Neural cell (in vitro differentiated cells): Measurements from ENCODE around the gene CREB1. TPM values are rescaled to one million over a fixed set of nuclear protein-coding genes. Genes with fewer than 3 reads are reported as not detected.

ENCODE experiments used
- H2AFZ ChIP-seq: fragments of 200-600, 300-800 bp; sonication (generic), shearing (Covaris generic); 2 replicates; pipeline ENCODE4 v1.6.0; 2014; ENCODE audit warnings: low read depth, mild to moderate bottlenecking, antibody characterized with exemption, low read length, moderate library complexity
- H3F3A ChIP-seq: fragments of 200-600 bp; shearing (Covaris generic); 2 replicates; pipeline ENCODE4 v1.6.1; 2016; ENCODE audit warnings: mild to moderate bottlenecking, moderate library complexity, mixed read lengths, antibody characterized with exemption, low read length; ENCODE audit not compliant: insufficient read depth, poor library complexity, severe bottlenecking
- H3K27ac ChIP-seq: fragments of 200-600, 300-800 bp; sonication (generic), shearing (Covaris generic); 2 replicates; pipeline ENCODE4 v1.5.1; 2014; ENCODE audit warnings: mild to moderate bottlenecking, low read length, moderate library complexity
- H3K27me3 ChIP-seq: fragments of 300-800, 200-600 bp; sonication (generic), shearing (Covaris generic); 2 replicates; pipeline ENCODE4 v1.6.0; 2014; ENCODE audit warnings: mild to moderate bottlenecking, low read depth, low read length, moderate library complexity; ENCODE audit not compliant: insufficient read depth
- H3K36me3 ChIP-seq: fragments of 300-800, 200-600 bp; sonication (generic), shearing (Covaris generic); 2 replicates; pipeline ENCODE4 v1.5.1; 2014; ENCODE audit warnings: mild to moderate bottlenecking, antibody characterized with exemption, low read length, moderate library complexity; ENCODE audit not compliant: insufficient read depth
- H3K4me2 ChIP-seq: fragments of 300-800, 200-600 bp; sonication (generic), shearing (Covaris generic); 2 replicates; pipeline ENCODE4 v1.6.0; 2014; ENCODE audit warnings: mild to moderate bottlenecking, low read length
- H3K4me3 ChIP-seq: fragments of 300-800, 200-600 bp; sonication (generic), shearing (Covaris generic); 2 replicates; pipeline ENCODE4 v1.5.1; 2014; ENCODE audit warnings: mild to moderate bottlenecking, low read length, moderate library complexity
- H3K79me2 ChIP-seq: fragments of 200-600 bp; shearing (Covaris generic); replicated peaks from 2 replicates; pipeline ENCODE4 v1.6.0; 2014; ENCODE audit warnings: mild to moderate bottlenecking, low read length, moderate library complexity; ENCODE audit not compliant: insufficient read depth
- H3K9ac ChIP-seq: fragments of 300-800, 200-600 bp; sonication (generic), shearing (Covaris generic); 2 replicates; pipeline ENCODE4 v1.6.1; 2016; ENCODE audit warnings: mild to moderate bottlenecking, low read length, mixed read lengths
- H3K9me2 ChIP-seq: fragments of 200-600 bp; shearing (Covaris generic); 2 replicates; pipeline ENCODE4 v1.6.1; 2016; ENCODE audit warnings: mild to moderate bottlenecking, low read length, mixed read lengths; ENCODE audit not compliant: insufficient read depth
- H3K9me3 ChIP-seq: fragments of 200-600, 300-800 bp; sonication (generic), shearing (Covaris generic); 2 replicates; pipeline ENCODE4 v1.6.1; 2016; ENCODE audit warnings: mild to moderate bottlenecking, mixed run types, low read length, moderate library complexity, mixed read lengths
- H4K20me1 ChIP-seq: fragments of 200-600 bp; shearing (Covaris generic); 2 replicates; pipeline ENCODE4 v1.6.1; 2016; ENCODE audit warnings: mild to moderate bottlenecking, mixed run types; ENCODE audit not compliant: insufficient read depth
- EP300 ChIP-seq: fragments of 450-650 bp; conservative IDR thresholded peaks from 2 replicates; pipeline ENCODE4 v1.6.1; 2014; ENCODE audit warnings: antibody characterized with exemption, mild to moderate bottlenecking, moderate library complexity; ENCODE audit not compliant: poor library complexity, severe bottlenecking
- EZH2 ChIP-seq: fragments of 200-600, 300-800 bp; shearing (Covaris generic), sonication (generic); IDR thresholded peaks from 2 replicates; pipeline ENCODE4 v1.6.1; 2014; ENCODE audit warnings: antibody characterized with exemption, low read length, borderline replicate concordance, mild to moderate bottlenecking; ENCODE audit not compliant: insufficient read depth, poor library complexity, severe bottlenecking
- MXI1 ChIP-seq: fragments of 450-650 bp; conservative IDR thresholded peaks from 2 replicates; pipeline ENCODE4 v1.6.1; 2014; ENCODE audit warnings: antibody characterized with exemption, mild to moderate bottlenecking; ENCODE audit not compliant: poor library complexity, severe bottlenecking
- POLR2AphosphoS5 ChIP-seq: IDR thresholded peaks from 2 replicates; pipeline ENCODE4 v1.6.1; 2012
- RAD21 ChIP-seq: fragments of 450-650 bp; conservative IDR thresholded peaks from 2 replicates; pipeline ENCODE4 v1.6.1; 2014; ENCODE audit warnings: antibody characterized with exemption, mild to moderate bottlenecking, moderate library complexity
- SMC3 ChIP-seq: fragments of 450-650 bp; conservative IDR thresholded peaks from 2 replicates; pipeline ENCODE4 v1.6.1; 2014; ENCODE audit warnings: antibody characterized with exemption, mild to moderate bottlenecking, moderate library complexity; ENCODE audit not compliant: poor library complexity
- TAF1 ChIP-seq: IDR thresholded peaks from 2 replicates; pipeline ENCODE4 v1.6.1; 2012; ENCODE audit warnings: low read depth
- polyA plus RNA-seq: library from polyadenylated mRNA; depleted of rRNA; stranded (reverse); fragments of >200 nt; gene quantifications from 2 replicates; pipeline ENCODE4 v1.2.3, GENCODE V29; 2014
- TF ChIP-seq, protein P1 (sequence below): IDR thresholded peaks from 2 replicates; pipeline ENCODE4 v1.6.1; 2012; ENCODE audit warnings: borderline replicate concordance
- TF ChIP-seq, protein P2 (sequence below): fragments of 450-650 bp; IDR thresholded peaks from 2 replicates; pipeline ENCODE4 v1.5.1; 2014; ENCODE audit warnings: antibody characterized with exemption, mild to moderate bottlenecking, moderate library complexity; ENCODE audit not compliant: poor library complexity, severe bottlenecking

Gene CREB1
- polyA plus RNA-seq, 1 donor from 2014 or later: 38.7 TPM

DNA sequence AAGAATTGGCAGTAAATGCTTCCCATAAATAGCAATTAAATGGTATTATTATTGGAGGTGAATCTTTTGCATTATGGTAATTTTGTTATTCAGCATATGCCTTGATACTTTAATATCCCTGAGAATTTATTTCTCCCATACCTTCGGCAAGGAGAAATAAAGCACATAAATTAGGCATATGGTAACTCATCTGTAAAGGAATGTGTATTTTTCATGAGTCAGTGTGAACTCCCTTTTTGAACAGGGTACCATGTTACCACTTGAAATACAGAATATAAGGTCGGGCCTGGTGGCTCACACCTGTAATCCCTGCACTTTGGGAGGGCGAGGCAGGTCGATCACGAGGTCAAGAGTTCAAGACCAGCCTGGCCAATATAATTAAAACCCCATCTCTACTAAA lies 77.1 kb downstream of the CREB1 start:
- Histone ChIP-seq H3K27ac (no peak overlapping the region), H3K79me2 (no peaks in the 10 kb centered on the region), H3K4me3 (no peak overlapping the region), H3K9ac (no peak overlapping the region), H3K9me3 (no peaks in the 10 kb centered on the region), H4K20me1 (no peaks in the 10 kb centered on the region), H3K4me2 (no peak overlapping the region), H3K36me3 (no peaks in the 10 kb centered on the region), H3F3A (no peaks in the 10 kb centered on the region), H3K9me2 (no peaks in the 10 kb centered on the region), H3K27me3 (no peaks in the 10 kb centered on the region), H2AFZ (no peak overlapping the region)
- TF ChIP-seq EP300 (no peak), RAD21 (no peak), EZH2 (no peak)
- TF ChIP-seq, protein P1, sequence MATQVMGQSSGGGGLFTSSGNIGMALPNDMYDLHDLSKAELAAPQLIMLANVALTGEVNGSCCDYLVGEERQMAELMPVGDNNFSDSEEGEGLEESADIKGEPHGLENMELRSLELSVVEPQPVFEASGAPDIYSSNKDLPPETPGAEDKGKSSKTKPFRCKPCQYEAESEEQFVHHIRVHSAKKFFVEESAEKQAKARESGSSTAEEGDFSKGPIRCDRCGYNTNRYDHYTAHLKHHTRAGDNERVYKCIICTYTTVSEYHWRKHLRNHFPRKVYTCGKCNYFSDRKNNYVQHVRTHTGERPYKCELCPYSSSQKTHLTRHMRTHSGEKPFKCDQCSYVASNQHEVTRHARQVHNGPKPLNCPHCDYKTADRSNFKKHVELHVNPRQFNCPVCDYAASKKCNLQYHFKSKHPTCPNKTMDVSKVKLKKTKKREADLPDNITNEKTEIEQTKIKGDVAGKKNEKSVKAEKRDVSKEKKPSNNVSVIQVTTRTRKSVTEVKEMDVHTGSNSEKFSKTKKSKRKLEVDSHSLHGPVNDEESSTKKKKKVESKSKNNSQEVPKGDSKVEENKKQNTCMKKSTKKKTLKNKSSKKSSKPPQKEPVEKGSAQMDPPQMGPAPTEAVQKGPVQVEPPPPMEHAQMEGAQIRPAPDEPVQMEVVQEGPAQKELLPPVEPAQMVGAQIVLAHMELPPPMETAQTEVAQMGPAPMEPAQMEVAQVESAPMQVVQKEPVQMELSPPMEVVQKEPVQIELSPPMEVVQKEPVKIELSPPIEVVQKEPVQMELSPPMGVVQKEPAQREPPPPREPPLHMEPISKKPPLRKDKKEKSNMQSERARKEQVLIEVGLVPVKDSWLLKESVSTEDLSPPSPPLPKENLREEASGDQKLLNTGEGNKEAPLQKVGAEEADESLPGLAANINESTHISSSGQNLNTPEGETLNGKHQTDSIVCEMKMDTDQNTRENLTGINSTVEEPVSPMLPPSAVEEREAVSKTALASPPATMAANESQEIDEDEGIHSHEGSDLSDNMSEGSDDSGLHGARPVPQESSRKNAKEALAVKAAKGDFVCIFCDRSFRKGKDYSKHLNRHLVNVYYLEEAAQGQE: no peak

DNA sequence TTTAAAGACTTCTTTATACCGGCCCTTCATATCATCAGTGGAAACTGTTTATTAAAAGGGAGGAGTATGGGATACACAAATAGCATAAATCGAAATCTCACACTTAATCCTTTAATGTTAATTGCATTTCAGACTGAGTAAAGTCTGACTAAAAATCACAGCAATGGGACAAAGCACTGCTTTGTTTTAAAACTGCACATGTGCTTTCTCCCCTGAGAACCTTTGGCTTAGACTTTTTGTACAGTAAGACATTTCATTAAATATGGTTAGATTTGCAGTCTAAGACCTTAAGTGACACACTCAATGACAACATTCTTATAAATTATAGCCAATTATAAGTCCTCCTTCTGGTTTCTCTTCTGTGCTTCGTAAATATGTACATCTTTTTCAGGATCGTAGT lies 83.0 kb downstream of the CREB1 start:
- Histone ChIP-seq H3K4me2 (no peak overlapping the region), H3K9me2 (no peaks in the 10 kb centered on the region), H3K27ac (no peak overlapping the region)

More for the DNA sequence above, 83.0 kb downstream of the CREB1 start:
- Histone ChIP-seq H2AFZ (no peak overlapping the region), H4K20me1 (no peaks in the 10 kb centered on the region), H3K36me3 (no peaks in the 10 kb centered on the region), H3K27me3 (no peaks in the 10 kb centered on the region), H3K79me2 (no peaks in the 10 kb centered on the region), H3F3A (no peaks in the 10 kb centered on the region), H3K9me3 (no peaks in the 10 kb centered on the region), H3K4me3 (no peak overlapping the region), H3K9ac (no peak overlapping the region)
- TF ChIP-seq SMC3 (no peak), RAD21 (no peak), POLR2AphosphoS5 (no peak), EP300 (no peak), TAF1 (no peak), MXI1 (no peak)
- TF ChIP-seq, protein P1: no peak
- TF ChIP-seq, protein P2, sequence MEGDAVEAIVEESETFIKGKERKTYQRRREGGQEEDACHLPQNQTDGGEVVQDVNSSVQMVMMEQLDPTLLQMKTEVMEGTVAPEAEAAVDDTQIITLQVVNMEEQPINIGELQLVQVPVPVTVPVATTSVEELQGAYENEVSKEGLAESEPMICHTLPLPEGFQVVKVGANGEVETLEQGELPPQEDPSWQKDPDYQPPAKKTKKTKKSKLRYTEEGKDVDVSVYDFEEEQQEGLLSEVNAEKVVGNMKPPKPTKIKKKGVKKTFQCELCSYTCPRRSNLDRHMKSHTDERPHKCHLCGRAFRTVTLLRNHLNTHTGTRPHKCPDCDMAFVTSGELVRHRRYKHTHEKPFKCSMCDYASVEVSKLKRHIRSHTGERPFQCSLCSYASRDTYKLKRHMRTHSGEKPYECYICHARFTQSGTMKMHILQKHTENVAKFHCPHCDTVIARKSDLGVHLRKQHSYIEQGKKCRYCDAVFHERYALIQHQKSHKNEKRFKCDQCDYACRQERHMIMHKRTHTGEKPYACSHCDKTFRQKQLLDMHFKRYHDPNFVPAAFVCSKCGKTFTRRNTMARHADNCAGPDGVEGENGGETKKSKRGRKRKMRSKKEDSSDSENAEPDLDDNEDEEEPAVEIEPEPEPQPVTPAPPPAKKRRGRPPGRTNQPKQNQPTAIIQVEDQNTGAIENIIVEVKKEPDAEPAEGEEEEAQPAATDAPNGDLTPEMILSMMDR: no peak
